SK-N-SH treated with all-trans-retinoic acid at 6 μM for 48 hours (cell line): Measurements from ENCODE around the gene TLE4.
A peak's percentile ranks its signal among the peaks of the same experiment; 100 is the strongest.

ENCODE experiments used
- ATAC-seq: fragments of 200-7000 bp; cut with Tn5 transposase; 3 replicates; pipeline ENCODE4 v1.9.1; 2020; ENCODE audit warnings: mild to moderate bottlenecking, moderate library complexity
- ARNTL ChIP-seq: fragments of 450-650 bp; formaldehyde crosslinking; IDR thresholded peaks from 2 replicates; pipeline ENCODE4 v1.5.0; 2020; ENCODE audit warnings: low read depth, mild to moderate bottlenecking, moderate library complexity, borderline replicate concordance
- CSDC2 ChIP-seq: fragments of 250-450 bp; sonication (Bioruptor Pico); IDR thresholded peaks from 2 replicates; pipeline ENCODE4 v1.5.0; 2020; ENCODE audit warnings: mild to moderate bottlenecking, moderate library complexity
- ESRRG ChIP-seq: fragments of 250-450 bp; sonication (Bioruptor Pico); IDR thresholded peaks from 2 replicates; pipeline ENCODE4 v1.6.1; 2021; ENCODE audit warnings: mild to moderate bottlenecking
- ISL1 ChIP-seq: fragments of 250-450 bp; sonication (Bioruptor Pico); IDR thresholded peaks from 2 replicates; pipeline ENCODE4 v2.1.2; 2022; ENCODE audit warnings: mild to moderate bottlenecking, moderate library complexity
- OSR1 ChIP-seq: fragments of 250-450 bp; sonication (Bioruptor Pico); IDR thresholded peaks from 2 replicates; pipeline ENCODE4 v1.8.0; 2022; ENCODE audit warnings: moderate library complexity, mild to moderate bottlenecking, inconsistent platforms
- PPARA ChIP-seq: fragments of 250-450 bp; sonication (Bioruptor Pico); IDR thresholded peaks from 2 replicates; pipeline ENCODE4 v1.5.0; 2020; ENCODE audit warnings: mild to moderate bottlenecking, borderline replicate concordance
- SNAI2 ChIP-seq: fragments of 250-450 bp; sonication (Bioruptor Pico); IDR thresholded peaks from 2 replicates; pipeline ENCODE4 v1.5.0; 2020; ENCODE audit warnings: mild to moderate bottlenecking, moderate library complexity
- TCF4 ChIP-seq: fragments of 250-450 bp; sonication (Bioruptor Pico); IDR thresholded peaks from 2 replicates; pipeline ENCODE4 v1.8.0; 2021; ENCODE audit warnings: mild to moderate bottlenecking, moderate library complexity, borderline replicate concordance
- ZC3H10 ChIP-seq: fragments of 250-450 bp; sonication (Bioruptor Pico); IDR thresholded peaks from 2 replicates; pipeline ENCODE4 v1.5.1; 2021; ENCODE audit warnings: mild to moderate bottlenecking, moderate library complexity
- ZFP3 ChIP-seq: fragments of 250-450 bp; sonication (Bioruptor Pico); IDR thresholded peaks from 2 replicates; pipeline ENCODE4 v1.5.0; 2020; ENCODE audit warnings: mild to moderate bottlenecking, moderate library complexity
- ZFP30 ChIP-seq: fragments of 450-650 bp; formaldehyde crosslinking; IDR thresholded peaks from 2 replicates; pipeline ENCODE4 v1.5.0; 2022; ENCODE audit warnings: mild to moderate bottlenecking, moderate library complexity
- ZNF565 ChIP-seq: fragments of 450-650 bp; formaldehyde crosslinking; conservative IDR thresholded peaks from 2 replicates; pipeline ENCODE4 v1.5.0; 2020; ENCODE audit warnings: low read depth, mild to moderate bottlenecking, moderate library complexity
- ZNF8 ChIP-seq: fragments of 450-650 bp; formaldehyde crosslinking; IDR thresholded peaks from 2 replicates; pipeline ENCODE4 v1.5.0; 2020; ENCODE audit warnings: mild to moderate bottlenecking, moderate library complexity
- TF ChIP-seq, protein P1 (sequence below): fragments of 250-450 bp; sonication (Bioruptor Pico); IDR thresholded peaks from 2 replicates; pipeline ENCODE4 v1.8.0; 2020; ENCODE audit warnings: mild to moderate bottlenecking, moderate library complexity, borderline replicate concordance
- TF ChIP-seq, protein P2 (sequence below): fragments of 250-450 bp; sonication (Bioruptor Pico); IDR thresholded peaks from 2 replicates; pipeline ENCODE4 v1.5.1; 2021; ENCODE audit warnings: mild to moderate bottlenecking, moderate library complexity
- TF ChIP-seq, protein P3 (sequence below): fragments of 250-450 bp; sonication (Bioruptor Pico); IDR thresholded peaks from 2 replicates; pipeline ENCODE4 v1.8.0; 2021; ENCODE audit warnings: low read depth, mild to moderate bottlenecking, moderate library complexity, borderline replicate concordance

Gene TLE4

DNA sequence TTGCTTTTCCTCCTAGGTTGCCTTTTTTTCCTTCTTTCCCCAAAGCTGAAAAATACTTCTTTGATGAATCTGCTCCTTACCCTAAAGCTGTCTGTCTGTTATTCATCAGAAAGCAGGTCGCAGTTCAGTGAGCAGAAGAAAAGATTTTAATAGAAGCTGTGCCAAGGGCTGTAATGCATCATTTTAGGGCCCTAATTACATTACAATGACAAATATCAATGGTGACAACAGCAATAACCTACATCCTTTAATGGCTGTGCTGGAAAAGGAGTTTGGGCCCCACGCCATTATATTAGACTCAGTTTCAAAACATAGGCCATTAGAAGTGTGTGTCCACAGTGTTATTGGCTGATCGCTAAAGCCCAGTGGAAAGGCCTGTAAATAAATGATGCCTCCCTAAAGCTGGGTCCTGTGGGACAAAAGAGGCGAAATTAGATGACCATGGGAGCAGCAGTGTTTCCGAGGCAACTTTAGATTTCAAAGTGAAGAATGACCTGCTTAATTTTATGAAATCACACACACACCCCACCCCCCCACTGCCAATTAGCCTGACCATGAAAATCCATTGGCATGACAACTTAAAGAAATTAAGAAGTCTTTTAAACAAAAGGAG lies 38.4 kb downstream of the TLE4 start (continued):
- peak; percentile 91 for TF ChIP-seq TCF4 (CRISPR knock-in tag)
- TF ChIP-seq ZNF565: 0 out of 2 replicates have a peak, but pooled peaks have one; percentile 60
- TF ChIP-seq ZNF8 (CRISPR knock-in tag): no peak
- TF ChIP-seq, protein P1, sequence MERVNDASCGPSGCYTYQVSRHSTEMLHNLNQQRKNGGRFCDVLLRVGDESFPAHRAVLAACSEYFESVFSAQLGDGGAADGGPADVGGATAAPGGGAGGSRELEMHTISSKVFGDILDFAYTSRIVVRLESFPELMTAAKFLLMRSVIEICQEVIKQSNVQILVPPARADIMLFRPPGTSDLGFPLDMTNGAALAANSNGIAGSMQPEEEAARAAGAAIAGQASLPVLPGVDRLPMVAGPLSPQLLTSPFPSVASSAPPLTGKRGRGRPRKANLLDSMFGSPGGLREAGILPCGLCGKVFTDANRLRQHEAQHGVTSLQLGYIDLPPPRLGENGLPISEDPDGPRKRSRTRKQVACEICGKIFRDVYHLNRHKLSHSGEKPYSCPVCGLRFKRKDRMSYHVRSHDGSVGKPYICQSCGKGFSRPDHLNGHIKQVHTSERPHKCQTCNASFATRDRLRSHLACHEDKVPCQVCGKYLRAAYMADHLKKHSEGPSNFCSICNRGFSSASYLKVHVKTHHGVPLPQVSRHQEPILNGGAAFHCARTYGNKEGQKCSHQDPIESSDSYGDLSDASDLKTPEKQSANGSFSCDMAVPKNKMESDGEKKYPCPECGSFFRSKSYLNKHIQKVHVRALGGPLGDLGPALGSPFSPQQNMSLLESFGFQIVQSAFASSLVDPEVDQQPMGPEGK (CRISPR knock-in tag): peak; percentile 76; the same call in 1 of the 2 replicates
- TF ChIP-seq, protein P2, sequence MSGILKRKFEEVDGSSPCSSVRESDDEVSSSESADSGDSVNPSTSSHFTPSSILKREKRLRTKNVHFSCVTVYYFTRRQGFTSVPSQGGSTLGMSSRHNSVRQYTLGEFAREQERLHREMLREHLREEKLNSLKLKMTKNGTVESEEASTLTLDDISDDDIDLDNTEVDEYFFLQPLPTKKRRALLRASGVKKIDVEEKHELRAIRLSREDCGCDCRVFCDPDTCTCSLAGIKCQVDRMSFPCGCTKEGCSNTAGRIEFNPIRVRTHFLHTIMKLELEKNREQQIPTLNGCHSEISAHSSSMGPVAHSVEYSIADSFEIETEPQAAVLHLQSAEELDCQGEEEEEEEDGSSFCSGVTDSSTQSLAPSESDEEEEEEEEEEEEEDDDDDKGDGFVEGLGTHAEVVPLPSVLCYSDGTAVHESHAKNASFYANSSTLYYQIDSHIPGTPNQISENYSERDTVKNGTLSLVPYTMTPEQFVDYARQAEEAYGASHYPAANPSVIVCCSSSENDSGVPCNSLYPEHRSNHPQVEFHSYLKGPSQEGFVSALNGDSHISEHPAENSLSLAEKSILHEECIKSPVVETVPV: peak; percentile 89; the same call in 1 of the 2 replicates
- TF ChIP-seq CSDC2: no peak; the same call in 1 of the 2 replicates
- TF ChIP-seq, protein P3, sequence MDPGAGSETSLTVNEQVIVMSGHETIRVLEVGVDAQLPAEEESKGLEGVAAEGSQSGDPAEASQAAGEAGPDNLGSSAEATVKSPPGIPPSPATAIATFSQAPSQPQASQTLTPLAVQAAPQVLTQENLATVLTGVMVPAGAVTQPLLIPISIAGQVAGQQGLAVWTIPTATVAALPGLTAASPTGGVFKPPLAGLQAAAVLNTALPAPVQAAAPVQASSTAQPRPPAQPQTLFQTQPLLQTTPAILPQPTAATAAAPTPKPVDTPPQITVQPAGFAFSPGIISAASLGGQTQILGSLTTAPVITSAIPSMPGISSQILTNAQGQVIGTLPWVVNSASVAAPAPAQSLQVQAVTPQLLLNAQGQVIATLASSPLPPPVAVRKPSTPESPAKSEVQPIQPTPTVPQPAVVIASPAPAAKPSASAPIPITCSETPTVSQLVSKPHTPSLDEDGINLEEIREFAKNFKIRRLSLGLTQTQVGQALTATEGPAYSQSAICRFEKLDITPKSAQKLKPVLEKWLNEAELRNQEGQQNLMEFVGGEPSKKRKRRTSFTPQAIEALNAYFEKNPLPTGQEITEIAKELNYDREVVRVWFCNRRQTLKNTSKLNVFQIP (CRISPR knock-in tag): 0 out of 2 replicates have a peak, but pooled peaks have one; percentile 59
- TF ChIP-seq ZFP30 (CRISPR knock-in tag): no peak
- peak; percentile 99 for TF ChIP-seq ISL1 (CRISPR knock-in tag)

DNA sequence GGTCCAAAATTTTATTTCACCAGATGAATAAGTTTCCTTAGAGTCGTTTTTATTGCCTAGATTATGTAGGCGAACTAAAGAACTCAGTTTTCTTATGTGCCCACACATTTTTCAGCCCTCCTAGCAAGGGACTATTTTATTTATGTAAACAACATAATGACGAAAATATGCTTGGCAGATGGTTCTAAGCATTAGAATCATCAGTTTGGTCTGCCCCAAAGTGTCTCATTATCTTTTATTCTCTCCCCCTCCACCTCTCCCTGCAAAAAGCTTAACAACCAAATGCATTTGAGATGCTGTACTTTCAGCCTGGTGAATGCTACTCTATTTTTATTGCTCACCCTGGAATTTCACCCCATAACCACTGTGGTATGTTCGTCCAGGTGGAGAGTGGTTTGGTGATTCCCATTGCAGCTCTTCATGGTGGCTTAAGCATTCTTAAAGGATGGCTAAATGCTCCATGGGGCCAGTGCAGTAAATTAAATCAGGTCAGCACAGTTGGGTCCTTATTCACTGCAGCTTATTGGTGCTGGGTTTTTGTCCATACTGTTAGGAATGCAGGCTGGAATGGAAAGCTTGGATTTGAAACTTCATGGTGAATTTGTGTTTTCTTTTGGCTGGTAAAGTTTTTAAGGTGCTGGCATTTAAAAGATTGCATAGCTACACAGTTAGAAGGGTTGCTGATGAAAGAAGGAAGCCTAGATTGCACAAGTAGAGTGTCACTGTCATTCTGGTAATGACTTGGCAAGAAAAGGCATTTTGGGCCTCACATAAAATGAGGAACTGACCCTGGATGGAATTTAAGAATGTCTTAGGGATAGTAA lies 39.2 kb downstream of the TLE4 start:
- TF ChIP-seq ZC3H10 (CRISPR knock-in tag) (no peak), ISL1 (CRISPR knock-in tag) (peak; percentile 76), PPARA (CRISPR knock-in tag) (no peak), ZNF8 (CRISPR knock-in tag) (peak; percentile 83)
- TF ChIP-seq, protein P1 (CRISPR knock-in tag): 0 out of 2 replicates have a peak, but pooled peaks have one; percentile 26
- peak; percentile 74 for ATAC-seq

DNA sequence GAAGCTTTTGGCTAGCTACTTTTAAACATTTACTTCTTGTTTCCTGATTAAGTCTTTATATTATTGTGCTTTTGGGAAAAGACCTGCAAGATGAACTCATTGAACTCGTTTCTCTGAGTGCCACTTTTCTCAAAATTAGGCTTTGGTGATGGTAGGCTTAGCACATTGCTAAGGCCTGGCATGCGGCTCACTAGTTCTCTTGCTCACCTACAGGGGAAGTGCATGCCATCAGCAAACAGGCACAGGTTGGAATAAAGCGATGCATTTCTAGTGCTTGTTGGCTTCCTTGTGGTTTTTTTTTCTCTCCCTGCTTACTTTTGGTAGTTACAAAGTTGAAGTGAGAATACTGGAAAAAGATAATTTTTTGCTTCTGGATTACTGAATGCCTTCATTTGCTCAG lies 41.4 kb downstream of the TLE4 start:
- TF ChIP-seq ZFP30 (CRISPR knock-in tag) (no peak), ZNF565 (no peak), OSR1 (CRISPR knock-in tag) (no peak), ARNTL (CRISPR knock-in tag) (no peak)

DNA sequence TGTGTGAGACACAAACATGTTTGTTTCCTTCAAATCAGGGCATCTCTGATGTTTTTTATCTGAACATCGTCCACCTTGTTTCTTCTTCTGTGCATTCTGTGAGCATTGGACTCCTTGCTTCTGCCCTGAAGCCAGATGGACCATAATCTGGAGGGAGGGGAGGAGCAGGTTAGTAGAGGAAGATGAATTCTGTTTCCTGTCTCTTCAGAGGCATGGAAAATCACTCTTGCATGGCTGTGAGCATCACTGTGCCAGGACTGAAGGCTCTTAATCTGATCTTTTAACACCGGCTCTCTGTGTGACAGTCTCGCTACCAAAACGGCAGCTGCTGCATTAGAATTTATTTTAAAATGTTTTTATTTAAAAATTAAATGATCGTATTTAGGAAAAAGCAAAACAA lies 43.3 kb downstream of the TLE4 start:
- TF ChIP-seq, protein P3 (CRISPR knock-in tag): no peak
- TF ChIP-seq ZFP3: no peak
- TF ChIP-seq ESRRG (CRISPR knock-in tag): no peak
- no peak for TF ChIP-seq SNAI2 (CRISPR knock-in tag)
- no peak for TF ChIP-seq ZFP30 (CRISPR knock-in tag)
- no peak for TF ChIP-seq ISL1 (CRISPR knock-in tag)
- no peak for TF ChIP-seq ZC3H10 (CRISPR knock-in tag)
- TF ChIP-seq, protein P2: no peak
- TF ChIP-seq CSDC2: no peak
- TF ChIP-seq, protein P1 (CRISPR knock-in tag): no peak
- ATAC-seq: no peak

More for the DNA sequence above, 41.4 kb downstream of the TLE4 start:
- no peak for ATAC-seq
